ENCODE measurements around the gene GUCA2B.

GRCh38 chr1:42158189-42158588 lies 5.0 kb downstream of the GUCA2B start:
- no peak for TF ChIP-seq CTCF (IDR thresholded peaks at IDR 0.05)
- TF ChIP-seq POLR2A (IDR thresholded peaks at IDR 0.05), result no peak

Data from right lobe of liver (tissue), 4 donors.